Measurements from ENCODE around the gene TMEFF1.

The TMEFF1 gene

GRCh38 chr9:100557053-100557452 is 84.1 kb downstream of the TMEFF1 start:
- no peak for TF ChIP-seq ZNF274 (IDR thresholded peaks at IDR 0.05; ENCODE audit: low read depth, low read length)
- no peak overlapping the region for H3K4me3 ChIP-seq (ENCODE audit: low read length)

GRCh38 chr9:100561256-100561655 is 88.3 kb downstream of the TMEFF1 start:
- no peak overlapping the region for H3K4me3 ChIP-seq (ENCODE audit: low read length)
- no peak for TF ChIP-seq ZNF274 (IDR thresholded peaks at IDR 0.05; ENCODE audit: low read depth, low read length)

GRCh38 chr9:100567856-100568255 is 94.9 kb downstream of the TMEFF1 start:
- TF ChIP-seq ZNF274 (IDR thresholded peaks at IDR 0.05; ENCODE audit: low read depth, low read length), result no peak
- no peak overlapping the region for H3K4me3 ChIP-seq (ENCODE audit: low read length)

GRCh38 chr9:100573655-100574260 is 100.8 kb downstream of the TMEFF1 start:
- no peak overlapping the region for H3K4me3 ChIP-seq (ENCODE audit: low read length)
- no peak for TF ChIP-seq ZNF274 (IDR thresholded peaks at IDR 0.05; ENCODE audit: low read depth, low read length)

GRCh38 chr9:100575006-100575405 is 102.1 kb downstream of the TMEFF1 start:
- no peak overlapping the region for H3K4me3 ChIP-seq (ENCODE audit: low read length)
- no peak for TF ChIP-seq ZNF274 (IDR thresholded peaks at IDR 0.05; ENCODE audit: low read depth, low read length)

- TF ChIP-seq ZNF274 (IDR thresholded peaks at IDR 0.05; ENCODE audit: low read depth, low read length), result no peak
- no peak overlapping the region for H3K4me3 ChIP-seq (ENCODE audit: low read length)
These were observed 102.9 kb downstream of the TMEFF1 start for GRCh38 chr9:100575765-100576386.

- TF ChIP-seq ZNF274 (IDR thresholded peaks at IDR 0.05; ENCODE audit: low read depth, low read length), result no peak
- H3K4me3 ChIP-seq (ENCODE audit: low read length), result no peak within 1 kb of the TSS
These were observed 105.0 kb downstream of the TMEFF1 start, which contains the start of gene CAVIN4 for GRCh38 chr9:100577776-100578448. TSS of gene CAVIN4 (plus strand) at chr9:100578079. CDS start at chr9:100578144, 65 bp downstream.

GRCh38 chr9:100578610-100579009 is 105.7 kb downstream of the TMEFF1 start:
- no peak overlapping the region for H3K4me3 ChIP-seq (ENCODE audit: low read length)
- no peak for TF ChIP-seq ZNF274 (IDR thresholded peaks at IDR 0.05; ENCODE audit: low read depth, low read length)

- no peak for TF ChIP-seq ZNF274 (IDR thresholded peaks at IDR 0.05; ENCODE audit: low read depth, low read length)
- no peak overlapping the region for H3K4me3 ChIP-seq (ENCODE audit: low read length)
These were observed 106.7 kb downstream of the TMEFF1 start for GRCh38 chr9:100579665-100580064.

GRCh38 chr9:100580257-100580656 is 107.3 kb downstream of the TMEFF1 start:
- H3K4me3 ChIP-seq (ENCODE audit: low read length), result no peak overlapping the region
- no peak for TF ChIP-seq ZNF274 (IDR thresholded peaks at IDR 0.05; ENCODE audit: low read depth, low read length)

- no peak overlapping the region for H3K4me3 ChIP-seq (ENCODE audit: low read length)
- no peak for TF ChIP-seq ZNF274 (IDR thresholded peaks at IDR 0.05; ENCODE audit: low read depth, low read length)
These were observed 108.1 kb downstream of the TMEFF1 start for GRCh38 chr9:100581081-100581480.

GRCh38 chr9:100581661-100582060 is 108.7 kb downstream of the TMEFF1 start:
- no peak for TF ChIP-seq ZNF274 (IDR thresholded peaks at IDR 0.05; ENCODE audit: low read depth, low read length)
- no peak overlapping the region for H3K4me3 ChIP-seq (ENCODE audit: low read length)

- no peak for TF ChIP-seq ZNF274 (IDR thresholded peaks at IDR 0.05; ENCODE audit: low read depth, low read length)
- H3K4me3 ChIP-seq (ENCODE audit: low read length), result no peak overlapping the region
These were observed 110.3 kb downstream of the TMEFF1 start for GRCh38 chr9:100583014-100583802.

- H3K4me3 ChIP-seq (ENCODE audit: low read length), result no peak overlapping the region
- no peak for TF ChIP-seq ZNF274 (IDR thresholded peaks at IDR 0.05; ENCODE audit: low read depth, low read length)
These were observed 112.0 kb downstream of the TMEFF1 start for GRCh38 chr9:100584951-100585350.
